SK-N-SH treated with all-trans-retinoic acid at 6 μM for 48 hours (cell line): ENCODE results near the gene ITPRIPL2.

Source experiments
- ESRRG ChIP-seq: fragments of 250-450 bp; sonication (Bioruptor Pico); IDR thresholded peaks from 2 replicates; pipeline ENCODE4 v1.6.1; 2021; ENCODE audit warnings: mild to moderate bottlenecking
- GLIS3 ChIP-seq: fragments of 250-450 bp; sonication (Bioruptor Pico); IDR thresholded peaks from 2 replicates; pipeline ENCODE4 v1.5.0; 2020; ENCODE audit warnings: mild to moderate bottlenecking, moderate library complexity
- PATZ1 ChIP-seq: fragments of 250-450 bp; sonication (Bioruptor Pico); IDR thresholded peaks from 2 replicates; pipeline ENCODE4 v1.8.0; 2020; ENCODE audit warnings: mild to moderate bottlenecking, moderate library complexity, borderline replicate concordance
- PPARA ChIP-seq: fragments of 250-450 bp; sonication (Bioruptor Pico); IDR thresholded peaks from 2 replicates; pipeline ENCODE4 v1.5.0; 2020; ENCODE audit warnings: mild to moderate bottlenecking, borderline replicate concordance
- RARB ChIP-seq: fragments of 250-450 bp; sonication (Bioruptor Pico); IDR thresholded peaks from 2 replicates; pipeline ENCODE4 v1.8.0; 2021; ENCODE audit warnings: mild to moderate bottlenecking, moderate library complexity
- TOX ChIP-seq: fragments of 250-450 bp; sonication (Bioruptor Pico); IDR thresholded peaks from 2 replicates; pipeline ENCODE4 v1.8.0; 2021; ENCODE audit warnings: mild to moderate bottlenecking, moderate library complexity, borderline replicate concordance
- ZC3H10 ChIP-seq: fragments of 250-450 bp; sonication (Bioruptor Pico); IDR thresholded peaks from 2 replicates; pipeline ENCODE4 v1.5.1; 2021; ENCODE audit warnings: mild to moderate bottlenecking, moderate library complexity
- ZFP3 ChIP-seq: fragments of 250-450 bp; sonication (Bioruptor Pico); IDR thresholded peaks from 2 replicates; pipeline ENCODE4 v1.5.0; 2020; ENCODE audit warnings: mild to moderate bottlenecking, moderate library complexity
- ZNF8 ChIP-seq: fragments of 450-650 bp; formaldehyde crosslinking; IDR thresholded peaks from 2 replicates; pipeline ENCODE4 v1.5.0; 2020; ENCODE audit warnings: mild to moderate bottlenecking, moderate library complexity
- TF ChIP-seq, protein P1 (sequence below): fragments of 250-450 bp; sonication (Bioruptor Pico); IDR thresholded peaks from 2 replicates; pipeline ENCODE4 v1.8.0; 2021; ENCODE audit warnings: low read depth, mild to moderate bottlenecking, moderate library complexity, borderline replicate concordance

DNA sequence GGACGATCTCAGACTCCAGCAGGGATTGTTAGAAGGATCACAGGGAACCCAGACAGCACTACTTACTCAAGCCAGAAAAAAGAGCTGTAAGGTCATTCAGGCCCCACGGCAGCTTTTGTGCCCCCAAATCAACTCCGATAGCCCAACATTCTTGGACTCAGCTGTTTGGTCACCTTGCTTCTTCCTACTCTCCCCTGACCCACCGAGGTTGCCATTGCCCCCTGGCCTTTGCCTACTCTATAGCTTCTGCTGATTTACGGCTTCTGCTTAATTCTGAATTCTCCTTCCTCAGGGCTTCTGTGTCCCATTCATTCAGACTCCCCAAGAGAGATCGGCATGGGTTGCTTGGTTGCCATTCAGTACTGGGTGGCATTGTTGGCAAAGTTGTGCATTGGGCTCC lies 8.6 kb upstream of the ITPRIPL2 start:
- TF ChIP-seq GLIS3 (CRISPR knock-in tag) (no peak), ZNF8 (CRISPR knock-in tag) (no peak), ESRRG (CRISPR knock-in tag) (no peak), PPARA (no peak), RARB (CRISPR knock-in tag) (no peak), ZC3H10 (CRISPR knock-in tag) (no peak), PATZ1 (CRISPR knock-in tag) (no peak), TOX (CRISPR knock-in tag) (no peak), ZFP3 (CRISPR knock-in tag) (no peak)
- TF ChIP-seq, protein P1, sequence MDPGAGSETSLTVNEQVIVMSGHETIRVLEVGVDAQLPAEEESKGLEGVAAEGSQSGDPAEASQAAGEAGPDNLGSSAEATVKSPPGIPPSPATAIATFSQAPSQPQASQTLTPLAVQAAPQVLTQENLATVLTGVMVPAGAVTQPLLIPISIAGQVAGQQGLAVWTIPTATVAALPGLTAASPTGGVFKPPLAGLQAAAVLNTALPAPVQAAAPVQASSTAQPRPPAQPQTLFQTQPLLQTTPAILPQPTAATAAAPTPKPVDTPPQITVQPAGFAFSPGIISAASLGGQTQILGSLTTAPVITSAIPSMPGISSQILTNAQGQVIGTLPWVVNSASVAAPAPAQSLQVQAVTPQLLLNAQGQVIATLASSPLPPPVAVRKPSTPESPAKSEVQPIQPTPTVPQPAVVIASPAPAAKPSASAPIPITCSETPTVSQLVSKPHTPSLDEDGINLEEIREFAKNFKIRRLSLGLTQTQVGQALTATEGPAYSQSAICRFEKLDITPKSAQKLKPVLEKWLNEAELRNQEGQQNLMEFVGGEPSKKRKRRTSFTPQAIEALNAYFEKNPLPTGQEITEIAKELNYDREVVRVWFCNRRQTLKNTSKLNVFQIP (CRISPR knock-in tag): no peak
